Measurements from ENCODE around the gene DDX42.

DNA sequence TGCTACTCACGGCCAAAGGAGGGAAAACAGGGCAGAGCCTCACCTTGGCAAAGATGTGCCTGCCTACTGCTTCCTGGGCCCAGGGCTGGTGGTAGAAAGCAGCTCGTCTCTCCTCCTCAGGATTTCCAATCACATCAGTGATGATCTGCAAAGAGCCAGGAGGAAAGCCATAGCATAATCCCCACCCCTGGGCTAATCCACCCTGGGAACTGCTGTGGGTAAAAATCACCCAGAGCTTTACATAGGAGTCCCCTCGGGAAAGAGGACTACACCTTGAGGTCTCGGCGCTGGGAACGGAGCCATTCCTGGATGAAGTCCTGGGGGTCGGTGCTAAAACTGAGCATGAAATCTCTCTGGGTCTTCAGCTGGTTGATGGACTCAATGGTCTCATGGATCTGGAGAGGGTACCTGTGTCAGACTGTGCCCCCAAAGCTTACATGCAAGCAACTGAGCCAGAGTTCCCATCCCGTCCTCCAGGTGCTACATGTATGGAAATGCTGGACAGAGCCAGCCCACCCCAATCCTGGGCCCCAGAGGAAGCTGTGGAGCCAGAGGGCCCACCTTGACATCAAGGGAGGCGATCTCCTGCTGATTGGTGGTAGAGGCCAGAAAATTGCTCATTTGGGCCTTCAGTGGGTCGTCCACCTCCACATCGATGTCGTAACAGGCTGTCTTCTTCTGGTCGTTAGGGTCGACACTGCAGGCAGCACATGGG, 59.2 kb downstream of the DDX42 start:
- no peak for TF ChIP-seq SP1 (IDR thresholded peaks at IDR 0.05)
- TF ChIP-seq FOXA1 (IDR thresholded peaks at IDR 0.05) = no peak
- no peak for TF ChIP-seq FOXM1 (IDR thresholded peaks at IDR 0.05; ENCODE audit: borderline replicate concordance)
- no peak for TF ChIP-seq TARDBP (IDR thresholded peaks at IDR 0.05)
- TF ChIP-seq SUZ12 (IDR thresholded peaks at IDR 0.05) = no peak
- TF ChIP-seq FOXK2 (IDR thresholded peaks at IDR 0.05) = no peak
- TF ChIP-seq PKNOX1 (IDR thresholded peaks at IDR 0.05) = no peak
- no peak for TF ChIP-seq BHLHE40 (IDR thresholded peaks at IDR 0.05; ENCODE audit: borderline replicate concordance)
- TF ChIP-seq L3MBTL2 (conservative IDR thresholded peaks at IDR 0.05) = no peak
- no peak for TF ChIP-seq NFRKB (IDR thresholded peaks at IDR 0.05)
- no peak for TF ChIP-seq ELF4 (IDR thresholded peaks at IDR 0.05)
- no peak for TF ChIP-seq ARNT (IDR thresholded peaks at IDR 0.05)
- TF ChIP-seq ZNF384 (IDR thresholded peaks at IDR 0.05) = no peak
- TF ChIP-seq CTBP1 (IDR thresholded peaks at IDR 0.05; ENCODE audit: borderline replicate concordance) = no peak

Data from HEK293T (cell line).